H9 (cell line): ENCODE results near the gene MMD2. TPM values are rescaled to one million over a fixed set of nuclear protein-coding genes. Genes with fewer than 3 reads are reported as not detected.

Source experiments
- DNase-seq: peaks from one replicate; pipeline ENCODE4 v3.0.0-alpha.2; 2017
- H2AFZ ChIP-seq: one replicate; pipeline ENCODE4 v1.6.1; 2013; ENCODE audit warnings: mild to moderate bottlenecking, low read length, control low read depth, moderate library complexity
- H2AK5ac ChIP-seq: 2 replicates; pipeline ENCODE4 v1.6.1; 2013; ENCODE audit warnings: low read length, control low read depth, mixed read lengths; ENCODE audit not compliant: insufficient read length
- H2BK120ac ChIP-seq: one replicate; pipeline ENCODE4 v1.6.1; 2013; ENCODE audit warnings: low read depth, mild to moderate bottlenecking, low read length, control low read depth, inconsistent platforms; ENCODE audit not compliant: poor library complexity, severe bottlenecking
- H2BK12ac ChIP-seq: 2 replicates; pipeline ENCODE4 v1.6.1; 2013; ENCODE audit warnings: low read length, control low read depth, mixed read lengths, low read depth; ENCODE audit not compliant: insufficient read length
- H2BK15ac ChIP-seq: 2 replicates; pipeline ENCODE4 v1.6.1; 2013; ENCODE audit warnings: low read depth, low read length, control low read depth
- H2BK20ac ChIP-seq: one replicate; pipeline ENCODE4 v1.6.1; 2013; ENCODE audit warnings: low read depth, mild to moderate bottlenecking, low read length, control low read depth, inconsistent platforms; ENCODE audit not compliant: poor library complexity, severe bottlenecking
- H2BK5ac ChIP-seq: 2 replicates; pipeline ENCODE4 v1.6.1; 2013; ENCODE audit warnings: low read length, control low read depth, mixed read lengths; ENCODE audit not compliant: insufficient read length
- H3K14ac ChIP-seq: 2 replicates; pipeline ENCODE4 v1.6.1; 2013; ENCODE audit warnings: low read length, control low read depth; ENCODE audit not compliant: insufficient read depth
- H3K18ac ChIP-seq: 2 replicates; pipeline ENCODE4 v1.6.1; 2013; ENCODE audit warnings: low read depth, mild to moderate bottlenecking, mixed read lengths, low read length, control low read depth; ENCODE audit not compliant: insufficient read length
- H3K23ac ChIP-seq: 2 replicates; pipeline ENCODE4 v1.6.1; 2013; ENCODE audit warnings: low read length, control low read depth, mixed read lengths, low read depth; ENCODE audit not compliant: insufficient read length
- H3K23me2 ChIP-seq: 2 replicates; pipeline ENCODE4 v1.6.1; 2013; ENCODE audit warnings: low read depth, mild to moderate bottlenecking, mixed read lengths, low read length, control low read depth; ENCODE audit not compliant: insufficient read length, poor library complexity, severe bottlenecking
- H3K27ac ChIP-seq: 2 replicates; pipeline ENCODE4 v1.5.1; 2013; ENCODE audit warnings: low read length, control low read depth, mixed read lengths, low read depth; ENCODE audit not compliant: insufficient read length
- H3K27me3 ChIP-seq: 2 replicates; pipeline ENCODE4 v1.6.1; 2013; ENCODE audit warnings: low read length, control low read depth, inconsistent platforms; ENCODE audit not compliant: insufficient read depth
- H3K4ac ChIP-seq: 2 replicates; pipeline ENCODE4 v1.6.1; 2013; ENCODE audit warnings: low read depth, mild to moderate bottlenecking, control low read depth, inconsistent platforms, low read length, moderate library complexity
- H3K4me1 ChIP-seq: 2 replicates; pipeline ENCODE4 v1.6.1; 2013; ENCODE audit warnings: low read length, control low read depth, inconsistent platforms; ENCODE audit not compliant: insufficient read depth
- H3K4me2 ChIP-seq: 2 replicates; pipeline ENCODE4 v1.6.1; 2013; ENCODE audit warnings: low read length, control low read depth, mixed read lengths; ENCODE audit not compliant: insufficient read length, insufficient read depth
- H3K56ac ChIP-seq: 2 replicates; pipeline ENCODE4 v1.6.1; 2013; ENCODE audit warnings: low read depth, mild to moderate bottlenecking, mixed read lengths, low read length, control low read depth; ENCODE audit not compliant: insufficient read length
- H3K79me1 ChIP-seq: 2 replicates; pipeline ENCODE4 v1.6.1; 2013; ENCODE audit warnings: low read depth, mild to moderate bottlenecking, moderate library complexity, low read length, control low read depth, inconsistent platforms; ENCODE audit not compliant: insufficient read depth, poor library complexity, severe bottlenecking
- H3K79me2 ChIP-seq: 2 replicates; pipeline ENCODE4 v1.6.1; 2013; ENCODE audit warnings: low read length, control low read depth, inconsistent platforms; ENCODE audit not compliant: insufficient read depth
- H3K9ac ChIP-seq: 2 replicates; pipeline ENCODE4 v1.6.1; 2013; ENCODE audit warnings: low read length, control low read depth, mixed read lengths; ENCODE audit not compliant: insufficient read length; ENCODE audit errors: extremely low read depth
- H3K9me3 ChIP-seq: one replicate; pipeline ENCODE4 v1.6.1; 2013; ENCODE audit warnings: low read depth, low read length, inconsistent platforms; ENCODE audit not compliant: control insufficient read depth
- H3T11ph ChIP-seq: one replicate; pipeline ENCODE4 v1.6.1; 2013; ENCODE audit warnings: mild to moderate bottlenecking, low read length, control low read depth, inconsistent platforms
- H4K20me1 ChIP-seq: one replicate; pipeline ENCODE4 v1.6.1; 2013; ENCODE audit not compliant: control insufficient read depth, insufficient read length, insufficient read depth
- H4K5ac ChIP-seq: 2 replicates; pipeline ENCODE4 v1.6.1; 2013; ENCODE audit warnings: low read depth, mild to moderate bottlenecking, mixed read lengths, low read length, control low read depth; ENCODE audit not compliant: insufficient read length
- H4K8ac ChIP-seq: replicated peaks from 2 replicates; pipeline ENCODE4 v1.6.1; 2013; ENCODE audit warnings: low read length, control low read depth, mixed read lengths, low read depth; ENCODE audit not compliant: insufficient read length
- H4K91ac ChIP-seq: 2 replicates; pipeline ENCODE4 v1.6.1; 2013; ENCODE audit warnings: low read depth, mild to moderate bottlenecking, moderate library complexity, mixed read lengths, low read length, control low read depth; ENCODE audit not compliant: insufficient read length
- H3K27ac Mint-ChIP-seq, 3 experiments: 2 replicates in 2 of 3; 3 replicates in 1 of 3; pipeline ENCODE4 v1.8.0; 2020 to 2021; ENCODE audit warnings: mixed read lengths in 3 of 3, mild to moderate bottlenecking in 1 of 3, moderate library complexity in 1 of 3
- H3K27me3 Mint-ChIP-seq: 2 replicates; pipeline ENCODE4 v1.8.0; 2021; ENCODE audit warnings: low read depth, mild to moderate bottlenecking, moderate library complexity, mixed read lengths
- H3K36me3 Mint-ChIP-seq, 3 experiments: 2 replicates in 2 of 3; 3 replicates in 1 of 3; pipeline ENCODE4 v1.8.0; 2020 to 2021; ENCODE audit warnings: low read depth in 3 of 3, mixed read lengths in 3 of 3; ENCODE audit not compliant: insufficient read depth in 1 of 3
- H3K4me1 Mint-ChIP-seq, 2 experiments: 2 replicates each; pipeline ENCODE4 v1.8.0; 2020; ENCODE audit warnings: mixed read lengths in 2 of 2
- H3K4me3 Mint-ChIP-seq, 2 experiments: 2 replicates in 1 of 2; 3 replicates in 1 of 2; pipeline ENCODE4 v1.8.0; 2020 to 2021; ENCODE audit warnings: mild to moderate bottlenecking in 2 of 2, mixed read lengths in 2 of 2, moderate library complexity in 1 of 2
- H3K9me3 Mint-ChIP-seq, 2 experiments: 2 replicates in 1 of 2; 3 replicates in 1 of 2; pipeline ENCODE4 v1.8.0; 2020; ENCODE audit warnings: mild to moderate bottlenecking in 2 of 2, mixed read lengths in 2 of 2, moderate library complexity in 1 of 2
- CTCF ChIP-seq: fragments of 200-600 bp; sonication (generic); conservative IDR thresholded peaks from 3 replicates; pipeline ENCODE4 v1.8.0; 2021; ENCODE audit warnings: antibody characterized with exemption, mild to moderate bottlenecking
- WGBS: extraction: QIAGEN DNeasy Blood & Tissue Kit; methylation state at CpG from one replicate; pipeline ENCODE4 v1.1.7; 2013; ENCODE audit warnings: missing lambda C conversion rate, low lambda C conversion rate, mixed read lengths; ENCODE audit not compliant: insufficient read length; ENCODE audit errors: extremely low coverage; 5-methylcytosine and 5-hydroxymethylcytosine counted together
- total RNA-seq: library from RNA; stranded (reverse); gene quantifications from 2 replicates; pipeline ENCODE4 v1.2.1, GENCODE V29; 2021

The MMD2 gene
- total RNA-seq, 1 experiment from 2014 or later: 0.20 TPM

- Histone ChIP-seq H3K23me2 (no peaks in the 10 kb centered on the region), H3K4me2 (no peak overlapping the region), H3K18ac (no peak overlapping the region), H3K27ac (no peak overlapping the region), H2BK5ac (no peak overlapping the region), H4K91ac (no peak overlapping the region), H2BK20ac (no peak overlapping the region), H3K14ac (no peak overlapping the region), H3K4ac (no peak overlapping the region), H3K4me1 (no peaks in the 10 kb centered on the region), H4K20me1 (no peaks in the 10 kb centered on the region), H2BK15ac (no peak overlapping the region), H3K9me3 (no peaks in the 10 kb centered on the region), H4K5ac (no peak overlapping the region), H3T11ph (no peak overlapping the region), H3K79me2 (no peaks in the 10 kb centered on the region), H2AFZ (no peak overlapping the region), H3K27me3 (no peaks in the 10 kb centered on the region), H2AK5ac (no peak overlapping the region), H3K79me1 (no peaks in the 10 kb centered on the region), H3K56ac (no peak overlapping the region), H3K23ac (no peak overlapping the region), H4K8ac (no peak overlapping the region), H2BK12ac (no peak overlapping the region), H3K9ac (no peak overlapping the region), H2BK120ac (no peak overlapping the region)
- no peaks in the 10 kb centered on the region for H3K4me1 Mint-ChIP-seq
- DNase-seq: no peak
- WGBS: no CpG with 5 or more reads among the region's 2 CpGs
- no peak overlapping the region for H3K27ac Mint-ChIP-seq
- H3K4me3 Mint-ChIP-seq: no peak overlapping the region
- no peaks in the 10 kb centered on the region; a peak in 1 of 5 replicates for H3K9me3 Mint-ChIP-seq
- no peak for TF ChIP-seq CTCF
- peaks cover 10% of the 10 kb centered on the region for H3K27me3 Mint-ChIP-seq
- no peaks in the 10 kb centered on the region for H3K36me3 Mint-ChIP-seq
Observed at GRCh38 chr7:4928445-4928844, 30.5 kb downstream of the MMD2 start.
